Measurements from ENCODE around the gene RELCH.

DNA sequence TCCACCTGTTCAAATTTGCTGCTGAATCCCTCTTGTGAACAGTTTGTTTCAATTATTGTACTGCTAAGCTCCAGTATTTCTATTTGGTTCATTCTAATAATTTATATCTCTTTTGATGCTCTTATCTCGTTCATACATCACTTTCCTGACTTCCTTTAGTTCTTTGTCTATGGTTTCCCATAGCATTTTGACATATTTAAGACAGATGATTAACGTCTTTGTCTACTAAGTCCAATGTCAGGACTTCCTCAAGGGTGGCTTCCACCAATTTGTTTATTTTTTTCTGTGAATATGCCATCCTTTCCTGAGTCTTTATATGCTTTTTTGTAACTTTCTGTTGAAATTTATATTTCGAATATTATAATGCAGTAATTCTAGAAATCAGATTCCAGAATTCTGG, 9.8 kb upstream of the RELCH start:
- TF ChIP-seq, protein P1, sequence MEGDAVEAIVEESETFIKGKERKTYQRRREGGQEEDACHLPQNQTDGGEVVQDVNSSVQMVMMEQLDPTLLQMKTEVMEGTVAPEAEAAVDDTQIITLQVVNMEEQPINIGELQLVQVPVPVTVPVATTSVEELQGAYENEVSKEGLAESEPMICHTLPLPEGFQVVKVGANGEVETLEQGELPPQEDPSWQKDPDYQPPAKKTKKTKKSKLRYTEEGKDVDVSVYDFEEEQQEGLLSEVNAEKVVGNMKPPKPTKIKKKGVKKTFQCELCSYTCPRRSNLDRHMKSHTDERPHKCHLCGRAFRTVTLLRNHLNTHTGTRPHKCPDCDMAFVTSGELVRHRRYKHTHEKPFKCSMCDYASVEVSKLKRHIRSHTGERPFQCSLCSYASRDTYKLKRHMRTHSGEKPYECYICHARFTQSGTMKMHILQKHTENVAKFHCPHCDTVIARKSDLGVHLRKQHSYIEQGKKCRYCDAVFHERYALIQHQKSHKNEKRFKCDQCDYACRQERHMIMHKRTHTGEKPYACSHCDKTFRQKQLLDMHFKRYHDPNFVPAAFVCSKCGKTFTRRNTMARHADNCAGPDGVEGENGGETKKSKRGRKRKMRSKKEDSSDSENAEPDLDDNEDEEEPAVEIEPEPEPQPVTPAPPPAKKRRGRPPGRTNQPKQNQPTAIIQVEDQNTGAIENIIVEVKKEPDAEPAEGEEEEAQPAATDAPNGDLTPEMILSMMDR (IDR thresholded peaks at IDR 0.05), result no peak
- TF ChIP-seq POLR2A (IDR thresholded peaks at IDR 0.05), result no peak

Data from lower leg skin (tissue), 3 donors.